HG02759 (cell line): ENCODE data around the gene PPP4C.
"Not testable (repeated sequence)": the region's sequence is repeated elsewhere in the genome, so short reads cannot be mapped to it uniquely, and the experiment has no call there.

ENCODE experiments used
- ATAC-seq: cut with Tn5 transposase; IDR thresholded peaks from one replicate; pipeline ENCODE4 v1.9.1; 2021; ENCODE audit warnings: mild to moderate bottlenecking, moderate library complexity; ENCODE audit not compliant: unreplicated experiment

The PPP4C gene

DNA sequence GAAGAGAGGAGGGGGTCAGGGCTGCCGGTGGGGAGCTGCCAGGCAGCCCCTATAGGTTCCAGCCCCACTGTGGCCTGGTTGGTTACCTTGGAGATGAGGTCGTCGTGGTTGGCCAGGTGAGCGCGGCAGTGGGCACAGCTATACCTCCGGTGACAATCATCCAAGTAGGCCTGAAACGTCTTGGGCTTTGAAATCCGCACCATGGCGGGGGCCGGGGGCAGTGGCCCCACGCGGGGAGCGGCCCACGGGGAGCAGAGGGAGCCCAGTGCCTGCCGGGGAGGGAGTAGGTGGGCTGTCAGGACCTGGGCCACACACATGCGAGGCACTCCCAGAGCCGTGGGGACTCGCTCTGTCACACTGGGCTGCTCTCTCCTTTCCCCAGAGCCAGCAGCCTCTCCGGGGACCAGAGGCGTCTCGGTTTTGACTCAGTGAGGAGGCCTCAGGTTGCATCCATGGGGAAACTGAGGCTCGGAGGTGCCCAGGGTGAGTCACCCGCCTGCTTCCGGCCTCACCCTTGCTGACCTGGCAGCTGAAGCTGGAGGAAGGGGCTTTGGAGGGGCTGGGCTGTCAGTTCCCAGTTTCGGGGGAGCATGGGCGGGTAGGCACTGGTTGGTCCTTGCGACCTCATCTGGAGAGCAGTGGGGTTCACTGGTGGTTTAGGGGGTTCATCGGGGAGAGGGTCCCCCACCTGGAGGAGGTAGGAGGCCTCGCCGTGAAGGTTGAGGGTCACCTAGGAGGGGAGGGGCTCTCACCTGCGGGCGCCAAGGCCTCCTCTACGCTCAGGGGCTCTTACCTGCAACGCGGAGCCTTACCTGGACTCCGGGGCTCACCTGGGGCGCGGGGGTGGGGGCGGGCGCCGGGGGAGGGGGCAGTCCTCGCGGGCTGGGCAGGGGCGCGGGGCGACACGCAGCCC, 19.6 kb downstream of the PPP4C start:
- ATAC-seq: no peak

GRCh38 chr16:30096105-30096861, 20.5 kb downstream of the PPP4C start, which contains the start of gene YPEL3:
Gene YPEL3, minus strand, starts transcription at chr16:30096213. Its CDS starts 731 bp downstream, at chr16:30095482.
- peak; percentile 65 for ATAC-seq

DNA sequence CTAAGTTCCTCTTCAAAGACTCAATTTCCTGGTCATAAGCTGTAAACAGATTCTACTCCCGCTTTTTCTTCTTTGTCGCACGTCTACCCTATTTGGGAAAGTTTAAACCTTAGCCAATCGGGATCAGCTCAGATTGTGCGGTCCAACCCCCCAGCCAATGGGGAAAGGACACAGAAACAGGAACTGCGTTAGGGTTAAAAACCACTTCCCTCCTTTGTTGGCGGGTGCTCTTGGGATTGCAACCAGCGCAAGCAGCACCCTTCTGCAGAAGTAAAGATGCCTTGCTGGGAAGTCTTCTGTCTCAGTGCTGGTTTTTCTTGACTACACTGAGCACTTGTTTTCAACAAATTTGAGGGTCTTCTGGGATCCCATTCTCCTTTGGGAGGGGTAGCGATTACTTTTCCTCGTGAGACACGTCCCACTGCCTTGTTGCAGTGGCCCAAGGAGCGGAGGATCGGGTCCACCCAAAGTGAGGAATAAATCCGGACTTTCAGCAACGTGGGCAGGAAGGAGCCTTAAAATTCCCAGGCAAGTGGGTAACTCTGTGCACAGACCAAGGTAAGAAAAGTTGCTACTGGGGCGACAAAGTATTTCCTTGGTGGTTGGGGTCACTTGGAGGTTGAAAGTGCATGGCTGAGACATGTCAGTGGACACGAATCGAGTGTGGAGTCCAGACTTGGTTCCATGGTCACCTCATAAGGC, 21.2 kb downstream of the PPP4C start:
- ATAC-seq: no peak

GRCh38 chr16:30104090-30104489, 28.3 kb downstream of the PPP4C start:
- ATAC-seq: no peak

- ATAC-seq: no peak
Observed at GRCh38 chr16:30104492-30104891, 28.7 kb downstream of the PPP4C start.

GRCh38 chr16:30108059-30108850, 32.5 kb downstream of the PPP4C start:
- ATAC-seq: no peak

DNA sequence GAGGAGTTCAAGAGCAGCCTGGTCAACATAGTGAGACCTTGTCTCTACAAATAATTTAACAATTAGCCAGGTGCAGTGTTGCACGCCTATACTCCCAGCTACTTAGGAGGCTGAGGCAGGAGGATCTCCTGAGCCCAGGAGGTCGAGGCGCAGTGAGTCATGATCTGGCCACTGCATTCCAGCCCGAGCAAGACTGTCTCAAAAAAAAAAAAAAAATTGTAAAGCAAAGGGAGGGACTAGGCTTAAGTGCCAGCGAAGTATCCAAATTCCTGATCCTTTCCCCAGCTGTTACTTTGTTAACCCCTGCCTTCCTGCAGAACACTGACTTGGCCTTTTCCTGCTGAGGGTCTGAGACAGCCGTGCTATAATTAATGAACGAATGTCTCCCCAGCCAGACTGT, 34.9 kb downstream of the PPP4C start:
- ATAC-seq: no peak

- ATAC-seq: no peak
Observed at GRCh38 chr16:30112197-30113030, 36.6 kb downstream of the PPP4C start.

GRCh38 chr16:30113031-30113710, 37.4 kb downstream of the PPP4C start, which contains the start of gene GDPD3:
Gene GDPD3, minus strand, starts transcription at chr16:30113537. Its CDS starts 59 bp downstream, at chr16:30113478.
- no peak for ATAC-seq

GRCh38 chr16:30113711-30114333, 38.0 kb downstream of the PPP4C start:
- ATAC-seq: no peak

GRCh38 chr16:30114411-30114810, 38.6 kb downstream of the PPP4C start:
- ATAC-seq: no peak

DNA sequence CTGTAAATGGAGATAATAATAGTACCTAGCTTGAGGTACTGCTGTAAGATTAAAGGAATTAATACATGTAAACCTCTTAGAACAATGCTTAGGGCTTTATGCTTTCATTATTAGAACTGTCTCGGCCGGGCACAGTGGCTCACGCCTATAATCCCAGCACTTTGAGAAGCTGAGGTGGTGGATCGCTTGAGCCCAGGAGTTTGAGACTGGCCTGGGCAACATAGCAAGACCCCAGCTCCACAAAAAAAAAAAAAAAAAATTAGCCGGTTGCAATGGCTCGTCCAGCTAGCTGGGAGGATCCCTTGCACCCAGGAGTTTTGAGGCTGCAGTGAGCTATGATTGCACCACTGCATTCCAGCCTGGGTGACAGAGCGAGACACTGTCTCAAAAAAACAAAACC, 39.0 kb downstream of the PPP4C start:
- ATAC-seq: not testable (repeated sequence)

DNA sequence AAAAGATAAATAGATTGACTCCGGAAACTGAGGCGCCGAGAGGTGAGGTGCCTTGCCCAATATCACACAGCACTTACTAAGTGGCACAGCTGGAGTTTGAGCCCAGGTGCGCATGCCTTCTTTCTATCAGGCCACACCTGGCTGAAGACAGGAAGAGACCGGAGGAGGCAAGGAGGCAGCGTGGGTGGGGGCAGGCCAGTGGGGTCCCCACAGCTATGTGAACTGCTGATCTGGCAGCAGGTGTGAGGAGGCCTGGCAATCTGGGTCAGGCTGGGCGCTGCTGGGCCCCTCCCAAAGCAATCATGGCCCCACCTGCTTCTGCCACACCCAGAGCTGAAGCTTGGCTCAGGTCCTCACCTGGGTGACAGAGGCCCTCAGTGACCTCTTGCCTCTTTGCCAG, 39.4 kb downstream of the PPP4C start:
- ATAC-seq: no peak

- no peak for ATAC-seq
Observed at GRCh38 chr16:30116291-30117207, 40.8 kb downstream of the PPP4C start.

DNA sequence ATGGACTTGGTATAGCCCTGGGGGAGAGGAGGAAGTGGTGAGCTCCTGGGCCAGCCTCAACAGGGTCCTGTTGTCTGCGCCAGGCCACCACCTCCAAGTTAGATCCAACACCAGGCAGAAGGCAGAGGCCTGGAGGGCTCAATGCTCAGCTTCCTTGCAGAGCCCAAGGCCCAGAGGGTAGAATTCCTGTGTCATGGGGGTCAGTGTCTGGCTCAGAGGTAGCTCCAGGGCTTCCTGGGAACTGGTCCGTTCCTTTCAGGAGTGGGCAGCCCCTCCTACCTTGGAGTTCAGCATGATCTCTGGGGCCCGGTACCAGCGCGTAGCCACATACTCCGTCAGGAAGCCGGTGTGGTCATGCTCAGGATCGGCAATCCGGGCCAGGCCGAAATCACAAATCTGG, 42.0 kb downstream of the PPP4C start:
- ATAC-seq: no peak

DNA sequence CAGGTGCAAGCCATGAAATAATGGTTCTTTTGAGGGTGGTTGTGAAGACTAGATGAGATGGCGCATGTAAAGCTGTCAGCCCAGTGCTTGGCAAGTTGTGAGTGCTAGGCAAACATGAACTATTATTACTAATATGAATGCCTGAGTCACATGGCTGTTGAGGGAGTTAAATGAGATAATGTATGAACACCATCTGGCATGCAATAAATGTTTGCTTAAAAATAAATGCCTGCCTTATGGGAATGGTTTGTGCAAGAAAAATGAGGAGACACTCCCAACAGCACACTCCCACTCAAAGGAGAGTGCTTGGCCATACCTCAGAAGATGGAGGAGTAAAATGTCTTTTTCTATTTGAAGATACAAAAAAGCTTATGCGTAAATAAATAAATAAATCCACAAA, 43.6 kb downstream of the PPP4C start:
- no peak for ATAC-seq

DNA sequence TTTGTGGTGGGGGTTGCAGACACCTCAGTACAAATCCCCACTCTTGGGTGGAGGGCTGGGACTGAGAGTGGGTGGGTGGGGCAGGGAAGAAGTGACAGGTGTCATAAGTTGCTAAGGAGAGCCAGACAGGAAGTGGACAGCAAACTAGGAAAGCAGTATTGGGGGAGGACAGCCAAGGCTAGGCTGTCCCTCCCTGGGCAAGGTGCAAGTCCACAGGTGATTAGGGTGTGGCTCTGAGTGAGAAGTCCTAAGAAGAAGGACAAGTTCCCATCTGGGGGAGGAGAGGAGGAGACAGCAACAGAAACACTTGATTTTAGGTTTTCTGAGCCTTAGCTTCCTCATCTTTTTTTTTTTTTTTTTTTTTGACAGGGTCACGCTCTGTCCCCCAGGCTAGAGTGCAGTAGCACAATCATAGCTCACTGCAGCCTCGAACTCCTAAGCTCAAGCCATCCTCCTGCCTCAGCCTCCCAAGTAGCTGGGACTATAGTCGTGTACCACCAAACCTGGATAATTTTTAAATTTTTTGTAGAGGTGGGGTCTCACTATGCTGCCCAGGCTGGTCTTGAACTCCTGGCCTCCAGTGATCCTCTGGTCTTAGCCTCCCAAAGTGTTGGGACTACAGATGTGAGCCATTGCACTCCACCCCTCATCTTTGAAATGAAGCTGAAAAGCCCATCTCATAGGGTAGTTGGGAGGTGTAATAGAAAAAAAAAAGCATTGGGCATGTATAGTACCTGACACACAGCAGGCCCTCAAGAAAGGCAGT, 44.7 kb downstream of the PPP4C start:
- ATAC-seq: no peak
